ENCODE measurements around the gene FGF18. TPM values are rescaled to one million over a fixed set of nuclear protein-coding genes. Genes with fewer than 3 reads are reported as not detected.
A peak's percentile ranks its signal among the peaks of the same experiment; 100 is the strongest.

The FGF18 gene
- total RNA-seq, 1 experiment from 2014 or later: 0.52 TPM

DNA sequence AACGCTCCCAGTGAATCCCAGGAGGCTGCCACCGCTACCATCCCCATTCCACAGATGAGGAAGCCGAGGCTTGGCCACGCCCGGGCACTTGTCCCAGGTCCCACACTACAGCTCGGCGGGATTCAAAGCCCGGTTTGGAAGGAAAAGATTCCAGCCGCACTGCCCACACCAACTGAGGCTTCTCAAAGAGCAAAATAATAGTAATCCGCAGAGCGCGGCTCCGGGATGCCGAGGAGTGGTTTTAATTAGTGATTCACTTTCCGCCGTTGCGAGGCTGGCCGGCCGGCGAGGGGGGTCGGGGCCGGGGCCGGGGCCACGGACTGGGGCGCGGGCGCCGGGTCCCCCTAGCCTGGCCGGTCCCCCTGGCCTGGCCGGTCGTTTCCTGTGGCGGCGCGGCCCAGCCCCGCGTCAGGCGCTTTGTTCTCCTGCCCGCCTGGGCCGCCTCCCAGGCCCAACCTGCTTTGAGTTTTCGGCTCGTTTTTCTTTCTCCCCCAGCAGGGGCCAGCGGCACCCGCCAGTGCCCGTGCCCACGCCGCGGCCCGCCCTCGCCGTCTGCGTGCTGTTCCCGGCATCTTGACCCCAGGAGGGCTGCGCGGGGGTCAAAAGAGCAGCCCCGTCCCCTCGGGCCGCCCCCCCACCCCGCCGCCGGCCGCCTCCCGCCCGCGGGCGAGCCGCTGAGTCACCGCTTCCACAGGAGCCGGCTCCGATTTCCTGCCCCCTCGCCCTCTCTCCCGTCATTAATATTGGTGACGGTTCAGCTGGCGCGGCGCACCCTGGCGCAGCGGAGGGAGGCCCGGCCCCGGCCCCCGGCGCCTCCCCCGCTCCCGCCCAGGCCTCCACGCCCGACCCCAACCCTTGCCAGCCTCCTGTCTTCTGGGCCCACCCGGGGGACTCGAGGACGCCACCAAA is 31.2 kb downstream of the FGF18 start:
- intact Hi-C loops (cut with micrococcal nuclease; ENCODE audit: unreplicated experiment): no loop called here
- Histone ChIP-seq H3K27ac (no peak overlapping the region), H3K4me2 (peak overlapping the region; percentile 40; the same call in 1 of the 2 replicates), H3K79me2 (ENCODE audit: low read depth) (no peaks in the 10 kb centered on the region), H3K4me3 (no peak overlapping the region; the same call in 1 of the 2 replicates), H3F3A (ENCODE audit: insufficient read depth, low read depth) (no peaks in the 10 kb centered on the region), H3K27me3 (ENCODE audit: insufficient read depth, low read depth) (no peaks in the 10 kb centered on the region), H2AFZ (no peak overlapping the region), H3K9me2 (ENCODE audit: insufficient read depth) (no peaks in the 10 kb centered on the region), H3K4me1 (replicated peaks; ENCODE audit: insufficient read depth) (no peaks in the 10 kb centered on the region), H4K20me1 (ENCODE audit: insufficient read depth) (no peaks in the 10 kb centered on the region), H3K9me3 (ENCODE audit: insufficient read depth, low read depth) (no peaks in the 10 kb centered on the region), H3K36me3 (ENCODE audit: low read depth) (no peaks in the 10 kb centered on the region)
- TF ChIP-seq EZH2 (IDR thresholded peaks at IDR 0.05; ENCODE audit: low read depth): no peak
- TF ChIP-seq, protein P1, sequence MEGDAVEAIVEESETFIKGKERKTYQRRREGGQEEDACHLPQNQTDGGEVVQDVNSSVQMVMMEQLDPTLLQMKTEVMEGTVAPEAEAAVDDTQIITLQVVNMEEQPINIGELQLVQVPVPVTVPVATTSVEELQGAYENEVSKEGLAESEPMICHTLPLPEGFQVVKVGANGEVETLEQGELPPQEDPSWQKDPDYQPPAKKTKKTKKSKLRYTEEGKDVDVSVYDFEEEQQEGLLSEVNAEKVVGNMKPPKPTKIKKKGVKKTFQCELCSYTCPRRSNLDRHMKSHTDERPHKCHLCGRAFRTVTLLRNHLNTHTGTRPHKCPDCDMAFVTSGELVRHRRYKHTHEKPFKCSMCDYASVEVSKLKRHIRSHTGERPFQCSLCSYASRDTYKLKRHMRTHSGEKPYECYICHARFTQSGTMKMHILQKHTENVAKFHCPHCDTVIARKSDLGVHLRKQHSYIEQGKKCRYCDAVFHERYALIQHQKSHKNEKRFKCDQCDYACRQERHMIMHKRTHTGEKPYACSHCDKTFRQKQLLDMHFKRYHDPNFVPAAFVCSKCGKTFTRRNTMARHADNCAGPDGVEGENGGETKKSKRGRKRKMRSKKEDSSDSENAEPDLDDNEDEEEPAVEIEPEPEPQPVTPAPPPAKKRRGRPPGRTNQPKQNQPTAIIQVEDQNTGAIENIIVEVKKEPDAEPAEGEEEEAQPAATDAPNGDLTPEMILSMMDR (conservative IDR thresholded peaks at IDR 0.05): no peak
- ChIA-PET POLR2A (ENCODE audit: unreplicated experiment) (no interaction called here), CTCF (no interaction called here)
- no peak for DNase-seq
- no TSS peak for BruUV-seq (replicated peaks)

DNA sequence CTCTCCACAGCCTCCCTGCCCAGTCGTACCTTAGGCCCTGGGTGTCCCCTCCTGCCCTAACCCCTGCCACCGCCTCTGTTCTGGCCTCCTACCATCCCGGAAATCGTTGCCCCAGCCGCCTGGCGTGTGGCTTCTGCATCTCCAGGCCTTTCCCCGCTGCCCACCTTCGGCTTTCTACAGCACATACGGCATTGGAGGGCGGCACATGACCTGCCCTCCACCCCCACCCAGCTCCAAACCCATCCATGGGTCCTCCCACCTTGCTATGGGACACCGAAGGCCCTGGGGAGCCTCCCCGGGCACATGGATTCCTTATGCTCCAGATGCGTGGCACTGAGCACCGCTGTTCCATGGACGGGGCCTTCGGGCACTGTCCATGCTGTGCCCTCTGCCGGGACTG is 32.0 kb downstream of the FGF18 start:
- Histone ChIP-seq H3K4me3 (no peak overlapping the region), H3K4me1 (replicated peaks; ENCODE audit: insufficient read depth) (no peaks in the 10 kb centered on the region), H3K9me2 (ENCODE audit: insufficient read depth) (no peaks in the 10 kb centered on the region), H3K79me2 (ENCODE audit: low read depth) (no peaks in the 10 kb centered on the region), H2AFZ (no peak overlapping the region), H3K4me2 (peak overlapping the region; percentile 40; the same call in 1 of the 2 replicates), H4K20me1 (ENCODE audit: insufficient read depth) (no peaks in the 10 kb centered on the region), H3K9me3 (ENCODE audit: insufficient read depth, low read depth) (no peaks in the 10 kb centered on the region), H3K36me3 (ENCODE audit: low read depth) (no peaks in the 10 kb centered on the region), H3K27me3 (ENCODE audit: insufficient read depth, low read depth) (no peaks in the 10 kb centered on the region), H3K27ac (no peak overlapping the region), H3F3A (ENCODE audit: insufficient read depth, low read depth) (no peaks in the 10 kb centered on the region)
- intact Hi-C loops (cut with micrococcal nuclease; ENCODE audit: unreplicated experiment): no loop called here
- POLR2A ChIA-PET (ENCODE audit: unreplicated experiment): no interaction called here
- no peak for TF ChIP-seq EZH2 (IDR thresholded peaks at IDR 0.05; ENCODE audit: low read depth)
- TF ChIP-seq, protein P1 (conservative IDR thresholded peaks at IDR 0.05): no peak
- no TSS peak for BruUV-seq (replicated peaks)
- CTCF ChIA-PET: no interaction called here
- no peak for DNase-seq

DNA sequence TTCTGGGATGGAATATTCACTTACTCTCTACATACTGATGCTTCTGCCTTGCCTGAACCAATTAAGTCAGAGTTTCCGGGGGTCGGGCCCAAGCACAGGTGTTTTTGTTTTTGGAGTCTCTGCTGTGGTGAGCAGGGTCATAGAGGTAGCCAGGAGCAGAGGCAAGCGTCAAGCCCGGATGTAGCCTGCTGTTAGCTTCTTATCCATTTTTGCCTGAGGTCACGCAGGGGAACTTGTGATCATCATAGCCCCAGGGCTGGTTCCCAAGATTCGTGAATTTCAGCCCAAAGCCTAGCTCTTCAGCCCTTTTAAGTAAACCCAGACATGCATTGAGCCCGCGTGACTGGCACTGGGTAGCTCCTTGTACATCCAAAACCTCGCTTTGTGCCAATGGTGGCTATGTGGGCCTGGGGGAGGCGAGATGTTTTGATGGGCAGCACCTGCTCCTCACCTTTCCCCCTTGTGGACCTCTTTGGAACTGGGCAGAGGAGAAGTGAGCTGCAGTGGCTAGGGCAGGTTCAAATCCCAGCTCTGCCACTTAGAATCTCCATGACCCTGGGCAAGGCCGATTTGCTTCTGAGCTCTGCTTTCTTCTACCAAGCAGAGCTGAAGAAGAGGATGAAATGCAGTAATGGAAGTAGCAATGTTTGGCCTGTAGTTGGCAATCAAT is 33.7 kb downstream of the FGF18 start:
- TF ChIP-seq EZH2 (IDR thresholded peaks at IDR 0.05; ENCODE audit: low read depth): no peak
- TF ChIP-seq, protein P1 (conservative IDR thresholded peaks at IDR 0.05): no peak
- intact Hi-C loops (cut with micrococcal nuclease; ENCODE audit: unreplicated experiment): no loop called here
- Histone ChIP-seq H4K20me1 (ENCODE audit: insufficient read depth) (no peaks in the 10 kb centered on the region), H3F3A (ENCODE audit: insufficient read depth, low read depth) (no peaks in the 10 kb centered on the region), H3K79me2 (ENCODE audit: low read depth) (no peaks in the 10 kb centered on the region), H3K4me2 (no peak overlapping the region), H3K4me1 (replicated peaks; ENCODE audit: insufficient read depth) (no peaks in the 10 kb centered on the region), H3K9me2 (ENCODE audit: insufficient read depth) (no peaks in the 10 kb centered on the region), H3K27me3 (ENCODE audit: insufficient read depth, low read depth) (no peaks in the 10 kb centered on the region), H3K9me3 (ENCODE audit: insufficient read depth, low read depth) (no peaks in the 10 kb centered on the region), H3K27ac (no peak overlapping the region), H2AFZ (no peak overlapping the region), H3K36me3 (ENCODE audit: low read depth) (no peaks in the 10 kb centered on the region), H3K4me3 (no peak overlapping the region)
- BruUV-seq (replicated peaks): no TSS peak
- ChIA-PET CTCF (no interaction called here), POLR2A (ENCODE audit: unreplicated experiment) (no interaction called here)
- no peak for DNase-seq
